C4-2B (cell line): ENCODE measurements around the gene HELZ.

ENCODE experiments used
- H3K27ac ChIP-seq: fragments of 450-650 bp; 2 replicates; pipeline ENCODE4 v1.5.1; 2017
- ZFX ChIP-seq: fragments of 450-650 bp; IDR thresholded peaks from 2 replicates; pipeline ENCODE4 v1.6.1; 2017
- TF ChIP-seq, protein P1 (sequence below): fragments of 450-650 bp; conservative IDR thresholded peaks from 2 replicates; pipeline ENCODE4 v1.5.1; 2017; ENCODE audit warnings: mild to moderate bottlenecking

Gene HELZ

DNA sequence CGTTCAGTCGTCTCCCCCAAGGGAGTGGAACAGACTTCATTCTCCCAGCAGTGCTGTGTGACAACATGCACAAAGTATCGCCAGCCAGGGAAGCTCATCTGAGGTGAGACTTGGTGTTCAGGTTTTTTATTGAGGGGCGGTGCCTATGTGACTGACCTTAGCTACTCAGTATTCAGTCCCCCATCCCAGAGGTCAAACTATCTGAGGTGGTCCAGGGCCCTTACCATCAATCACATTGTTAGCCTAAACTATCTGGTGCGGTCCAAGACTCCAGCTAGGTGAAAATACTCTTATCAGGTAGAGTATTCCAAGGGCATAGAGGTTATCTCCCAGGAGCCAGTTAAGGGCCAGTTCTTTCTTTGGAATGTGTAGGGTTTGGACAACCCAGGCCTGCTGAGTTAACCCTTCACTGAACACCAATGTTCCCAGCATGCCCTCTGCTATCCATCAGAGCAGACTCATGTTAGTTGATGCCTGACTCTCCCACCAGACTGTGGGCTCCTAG, 206.1 kb downstream of the HELZ start:
- TF ChIP-seq ZFX = no peak
- TF ChIP-seq, protein P1, sequence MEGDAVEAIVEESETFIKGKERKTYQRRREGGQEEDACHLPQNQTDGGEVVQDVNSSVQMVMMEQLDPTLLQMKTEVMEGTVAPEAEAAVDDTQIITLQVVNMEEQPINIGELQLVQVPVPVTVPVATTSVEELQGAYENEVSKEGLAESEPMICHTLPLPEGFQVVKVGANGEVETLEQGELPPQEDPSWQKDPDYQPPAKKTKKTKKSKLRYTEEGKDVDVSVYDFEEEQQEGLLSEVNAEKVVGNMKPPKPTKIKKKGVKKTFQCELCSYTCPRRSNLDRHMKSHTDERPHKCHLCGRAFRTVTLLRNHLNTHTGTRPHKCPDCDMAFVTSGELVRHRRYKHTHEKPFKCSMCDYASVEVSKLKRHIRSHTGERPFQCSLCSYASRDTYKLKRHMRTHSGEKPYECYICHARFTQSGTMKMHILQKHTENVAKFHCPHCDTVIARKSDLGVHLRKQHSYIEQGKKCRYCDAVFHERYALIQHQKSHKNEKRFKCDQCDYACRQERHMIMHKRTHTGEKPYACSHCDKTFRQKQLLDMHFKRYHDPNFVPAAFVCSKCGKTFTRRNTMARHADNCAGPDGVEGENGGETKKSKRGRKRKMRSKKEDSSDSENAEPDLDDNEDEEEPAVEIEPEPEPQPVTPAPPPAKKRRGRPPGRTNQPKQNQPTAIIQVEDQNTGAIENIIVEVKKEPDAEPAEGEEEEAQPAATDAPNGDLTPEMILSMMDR = no peak
- H3K27ac ChIP-seq = no peak overlapping the region

DNA sequence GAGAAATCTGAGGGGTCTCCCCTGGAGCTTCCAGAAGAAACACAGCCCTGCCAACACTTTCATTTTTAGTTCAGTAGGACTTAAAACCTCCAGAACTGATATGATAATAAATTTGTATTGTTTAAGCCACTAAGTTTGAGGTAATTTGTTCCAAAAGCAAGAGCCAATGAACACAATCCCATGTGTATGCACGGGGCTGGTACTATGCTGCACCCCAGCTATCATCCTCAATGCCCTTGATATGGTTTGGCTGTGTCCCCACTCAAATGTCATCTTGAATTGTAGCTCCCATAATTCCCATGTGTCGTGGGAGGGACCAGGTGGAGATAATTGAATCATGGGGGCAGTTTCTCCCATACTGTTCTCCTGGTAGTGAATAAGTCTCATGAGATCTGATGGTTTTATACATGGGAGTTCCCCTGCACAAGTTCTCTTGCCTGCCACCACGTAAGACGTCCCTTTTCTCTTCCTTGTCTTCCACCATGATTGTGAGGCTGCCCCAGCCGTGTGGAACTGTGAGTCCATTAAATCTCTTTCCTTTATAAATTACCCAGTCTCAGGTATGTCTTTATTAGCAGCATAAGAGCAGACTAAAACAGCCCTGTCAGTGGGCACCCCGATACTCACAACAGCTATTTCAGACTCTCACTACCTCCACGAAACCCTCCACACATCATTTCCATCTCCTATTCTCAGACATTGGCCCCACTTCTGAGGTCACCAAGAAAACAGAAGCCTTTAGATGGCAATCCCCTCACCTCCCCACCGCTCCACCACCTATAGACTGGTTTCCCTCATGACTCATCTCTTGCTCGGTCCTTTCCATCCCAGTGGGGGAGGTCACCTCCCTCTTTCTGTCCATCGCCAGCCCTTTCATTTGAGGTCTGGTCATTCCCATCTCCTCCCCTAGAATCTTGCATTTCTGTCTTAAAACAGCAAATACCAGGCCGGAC, 209.6 kb downstream of the HELZ start:
- H3K27ac ChIP-seq = no peak overlapping the region
- TF ChIP-seq ZFX = no peak
- TF ChIP-seq, protein P1 = no peak

DNA sequence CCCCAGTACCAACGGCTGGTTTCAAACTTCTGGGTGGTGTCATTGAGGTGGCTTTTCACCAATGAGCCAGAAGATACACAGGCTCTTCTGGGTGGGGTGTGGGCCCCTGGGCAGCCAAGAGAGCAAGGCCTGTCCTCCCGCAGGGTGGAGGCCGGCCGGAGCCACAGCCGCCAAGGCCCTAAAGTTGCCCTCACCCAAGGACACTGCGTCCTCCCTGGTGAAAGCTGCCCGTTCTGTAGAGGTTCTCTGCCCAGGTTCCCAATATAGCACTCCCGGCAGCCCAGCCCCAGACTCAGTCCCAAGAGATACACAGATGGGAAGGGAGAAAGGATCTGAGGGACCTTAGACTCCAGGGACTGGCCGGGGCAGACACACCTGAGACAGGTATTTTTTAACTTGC, 211.4 kb downstream of the HELZ start:
- H3K27ac ChIP-seq = no peak overlapping the region
- no peak for TF ChIP-seq ZFX
- TF ChIP-seq, protein P1 = no peak

DNA sequence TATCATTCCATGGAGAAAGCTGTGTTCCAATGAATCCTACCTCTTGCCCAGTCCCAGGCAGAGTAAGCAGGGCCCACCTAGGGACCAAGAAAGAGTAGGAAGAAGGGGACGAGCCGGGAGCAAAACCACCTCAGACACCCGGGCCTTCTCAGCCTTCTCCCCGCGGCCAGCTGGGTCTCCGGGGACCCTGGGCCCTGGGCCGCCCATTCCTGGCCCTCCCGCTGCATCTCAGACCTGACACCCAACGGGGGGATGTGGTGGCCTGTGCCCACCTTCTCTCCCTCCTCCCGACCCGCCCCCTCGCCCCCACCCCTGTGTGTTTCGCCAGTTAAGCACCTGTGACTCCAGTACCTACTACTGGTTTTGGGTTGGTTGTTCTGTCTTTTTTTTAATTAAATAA, 212.0 kb downstream of the HELZ start:
- H3K27ac ChIP-seq = no peak overlapping the region
- no peak for TF ChIP-seq ZFX
- TF ChIP-seq, protein P1 = no peak

DNA sequence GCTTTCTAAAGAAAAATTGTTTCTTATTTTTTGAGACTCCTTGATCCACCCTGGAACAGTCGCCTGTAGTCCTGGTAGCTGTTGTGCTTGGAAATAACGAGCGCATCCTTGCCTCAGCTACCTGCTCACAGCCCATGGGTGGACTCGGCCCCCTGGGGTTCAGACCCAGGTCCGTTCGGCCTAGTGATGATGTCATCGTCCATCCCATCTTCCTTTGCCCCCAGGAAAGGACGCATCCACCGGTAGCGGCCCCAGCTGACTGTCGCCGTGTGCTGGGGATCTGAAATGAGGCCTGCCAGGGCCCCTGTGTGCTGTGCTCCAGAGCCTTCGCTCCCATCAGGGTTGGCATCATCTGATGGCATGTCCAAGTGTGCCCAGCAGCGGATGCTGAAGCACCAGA, 212.6 kb downstream of the HELZ start:
- no peak overlapping the region for H3K27ac ChIP-seq
- TF ChIP-seq, protein P1 = no peak
- TF ChIP-seq ZFX = no peak

DNA sequence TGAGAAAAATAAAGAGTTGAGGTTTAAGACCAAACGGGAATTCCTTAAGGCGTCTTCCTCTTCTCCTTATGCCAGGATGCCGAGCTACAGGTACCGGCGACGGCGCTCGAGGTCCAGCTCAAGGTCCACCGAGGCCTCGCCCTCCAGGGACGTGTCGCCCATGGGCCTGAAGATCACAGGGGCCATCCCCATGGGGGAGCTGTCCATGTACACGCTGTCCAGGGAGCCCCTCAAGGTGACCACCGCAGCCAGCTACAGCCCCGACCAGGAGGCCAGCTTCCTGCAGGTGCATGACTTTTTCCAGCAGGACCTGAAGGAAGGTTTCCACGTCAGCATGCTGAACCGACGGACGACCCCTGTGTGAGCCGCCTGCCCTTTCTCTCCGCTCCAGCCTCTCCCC, 214.4 kb downstream of the HELZ start:
- H3K27ac ChIP-seq = no peak overlapping the region
- TF ChIP-seq ZFX = no peak
- TF ChIP-seq, protein P1 = no peak

DNA sequence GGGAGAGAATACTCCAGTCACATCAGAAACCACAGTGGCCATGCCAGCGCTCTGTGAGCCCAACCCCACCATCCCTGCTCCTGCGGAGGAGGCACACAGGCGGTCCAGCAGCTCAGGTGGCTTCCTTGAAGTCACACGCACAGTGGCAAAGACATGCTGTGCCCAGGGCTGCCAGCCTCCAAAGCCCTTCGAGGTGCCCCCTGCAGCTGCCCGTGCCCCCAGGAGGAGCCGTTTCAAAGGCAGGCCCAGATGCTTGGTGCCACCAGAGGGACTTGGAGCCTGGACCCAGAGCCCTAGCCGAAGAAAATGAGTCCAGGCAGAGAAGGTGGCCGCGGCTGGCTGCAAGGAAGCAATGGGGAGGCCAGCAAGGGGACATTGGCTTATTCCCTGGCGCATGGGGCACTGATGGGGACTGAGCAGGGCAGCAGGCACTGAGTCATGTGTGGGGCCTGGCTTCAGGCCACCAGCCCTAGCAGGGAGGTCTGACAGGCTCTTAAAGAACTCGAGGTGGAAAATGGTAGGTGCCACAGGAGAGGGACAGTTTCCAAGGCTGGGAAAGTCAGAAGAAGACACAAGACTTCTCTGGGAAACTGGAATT, 217.9 kb downstream of the HELZ start:
- TF ChIP-seq, protein P1 = no peak
- no peak for TF ChIP-seq ZFX
- no peak overlapping the region for H3K27ac ChIP-seq
